RKO (cell line): ENCODE results near the gene NMS.
A peak's percentile ranks its signal among the peaks of the same experiment; 100 is the strongest.
"Not testable (repeated sequence)": the region's sequence is repeated elsewhere in the genome, so short reads cannot be mapped to it uniquely, and the experiment has no call there.

ENCODE experiments used
- DNase-seq: peaks from one replicate; pipeline ENCODE4 v3.0.0-alpha.2; 2016; ENCODE audit warnings: low spot score

Gene NMS

DNA sequence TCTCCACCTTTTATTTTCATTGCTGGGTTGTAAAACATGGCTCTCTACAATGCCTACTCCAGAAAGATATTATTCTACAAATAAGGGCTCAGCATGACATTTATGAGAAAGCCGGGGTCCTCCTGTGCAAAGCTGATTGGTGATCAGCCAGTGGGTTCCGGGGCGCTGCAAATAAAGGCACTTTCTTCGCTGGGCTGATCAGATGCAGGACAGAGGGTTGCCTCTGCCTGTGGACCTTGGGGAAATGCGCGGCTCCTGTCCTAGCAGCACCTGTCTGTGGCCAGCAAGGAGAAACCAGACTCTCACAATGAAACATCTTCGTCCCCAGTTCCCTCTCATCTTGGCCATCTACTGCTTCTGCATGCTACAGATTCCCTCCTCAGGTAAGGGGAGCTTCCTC, at the start of gene NMS:
NMS (plus strand) TSS at position 301 of the 400 bp plus-strand sequence; CDS start at position 308, 7 bp downstream.
- no peak for DNase-seq

DNA sequence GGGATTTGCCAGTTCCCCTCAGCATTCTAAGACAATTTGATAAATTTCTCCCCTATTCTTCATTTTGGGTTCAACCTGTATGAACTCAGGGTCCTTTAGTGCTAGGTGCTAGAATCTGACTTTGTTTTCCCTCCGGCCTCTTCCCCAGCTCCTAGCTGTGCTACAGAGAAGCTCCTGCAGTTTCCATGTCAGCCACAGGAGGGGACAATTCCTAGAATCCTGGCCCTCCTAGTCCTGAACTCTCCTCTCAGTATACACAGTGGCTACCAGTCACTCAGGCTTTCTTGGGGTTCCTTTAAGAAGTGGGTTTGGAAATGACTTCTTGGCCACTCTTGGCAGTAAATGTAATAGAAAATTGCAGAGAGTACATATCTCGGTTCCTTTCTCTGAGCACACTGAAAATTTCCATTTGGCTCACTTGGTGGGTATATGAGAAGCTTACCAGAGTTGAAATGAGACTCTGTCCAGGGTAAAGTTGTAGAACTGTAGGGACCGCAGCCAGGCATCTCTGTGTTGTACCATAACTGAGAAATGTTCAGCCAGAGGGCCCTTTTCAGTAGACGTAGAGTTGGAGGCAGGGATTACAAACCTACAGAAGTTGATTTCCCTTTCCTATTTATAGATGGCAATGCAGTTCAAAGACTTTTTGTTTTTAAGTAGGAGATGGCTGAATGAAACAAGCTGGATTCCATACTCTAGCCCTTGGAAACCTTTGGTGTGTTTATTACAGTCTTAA, 47.8 kb upstream of the NMS start:
- DNase-seq = peak; percentile 45

- DNase-seq = no peak
Measured at GRCh38 chr2:100423631-100424030, 46.7 kb upstream of the NMS start.

GRCh38 chr2:100424277-100424875, 45.9 kb upstream of the NMS start:
- no peak for DNase-seq

DNA sequence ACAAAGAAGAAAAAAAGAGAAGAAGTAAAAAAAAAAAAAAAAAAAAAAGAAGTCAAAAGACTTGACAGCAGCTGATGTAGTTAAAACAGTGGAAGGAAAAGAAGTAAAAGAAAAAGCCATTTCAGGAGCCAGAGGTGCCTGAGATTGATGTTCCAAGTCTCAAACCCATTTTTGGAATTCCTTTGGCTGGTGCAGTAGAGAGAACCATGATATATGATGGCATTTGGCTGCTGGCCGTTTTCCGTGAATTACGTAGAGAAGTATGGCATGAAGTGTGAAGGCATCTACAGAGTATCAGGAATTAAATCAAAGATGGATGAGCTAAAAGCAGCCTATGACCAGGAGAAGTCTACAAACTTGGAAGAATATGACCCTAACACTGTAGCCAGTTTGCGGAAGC, 45.2 kb upstream of the NMS start:
- DNase-seq = no peak

DNA sequence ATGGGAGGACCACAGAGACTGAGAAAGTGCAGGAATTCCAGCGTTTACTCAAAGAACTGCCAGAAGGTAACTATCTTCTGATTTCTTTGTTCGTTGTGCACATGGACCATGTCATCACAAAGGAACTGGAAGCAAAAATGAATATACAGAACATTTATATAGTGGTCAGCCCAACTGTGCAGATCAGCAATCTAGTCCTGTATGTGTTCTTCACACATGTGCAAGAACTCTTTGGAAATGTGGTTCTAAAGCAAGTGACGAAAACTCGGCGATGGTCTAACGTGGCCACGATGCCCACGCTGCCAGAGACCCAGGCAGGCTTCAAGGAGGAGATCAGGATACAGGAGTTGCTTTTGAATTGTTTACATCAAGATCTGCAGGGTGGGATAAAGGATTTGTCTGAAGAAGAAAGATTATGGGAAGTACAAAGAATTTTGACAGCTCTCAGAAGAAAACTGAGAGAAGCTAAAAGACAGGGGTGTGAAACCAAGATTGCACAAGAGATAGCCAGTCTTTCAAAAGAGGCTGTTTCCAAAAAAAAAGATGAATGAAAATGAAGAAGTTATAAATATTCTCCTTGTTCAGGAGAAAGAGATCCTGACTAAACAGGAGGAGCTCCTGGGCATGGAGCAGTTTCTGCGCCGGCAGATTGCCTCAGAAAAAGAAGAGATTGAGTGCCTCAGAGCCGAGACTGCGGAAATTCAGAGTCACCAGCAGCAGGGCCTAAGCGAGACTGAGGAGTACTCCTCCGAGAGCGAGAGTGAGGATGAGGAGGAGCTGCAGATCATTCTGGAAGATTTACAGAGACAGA, 44.5 kb upstream of the NMS start:
- no peak for DNase-seq

DNA sequence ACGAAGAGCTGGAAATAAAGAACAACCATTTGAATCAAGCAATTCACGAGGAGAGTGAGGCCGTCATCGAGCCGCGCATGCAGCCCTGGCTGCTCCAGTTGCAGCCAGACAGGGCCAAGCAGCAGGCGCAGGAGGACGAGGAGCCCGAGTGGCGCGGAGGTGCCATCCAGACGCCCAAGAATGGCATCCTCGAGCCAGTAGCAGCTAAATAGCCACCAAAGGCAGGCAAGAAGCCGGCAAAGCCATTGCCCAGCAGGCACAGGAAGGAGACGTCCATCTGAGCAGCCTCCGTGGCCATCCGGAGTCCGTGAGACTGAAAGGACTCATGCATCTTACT, 43.9 kb upstream of the NMS start:
- no peak for DNase-seq

DNA sequence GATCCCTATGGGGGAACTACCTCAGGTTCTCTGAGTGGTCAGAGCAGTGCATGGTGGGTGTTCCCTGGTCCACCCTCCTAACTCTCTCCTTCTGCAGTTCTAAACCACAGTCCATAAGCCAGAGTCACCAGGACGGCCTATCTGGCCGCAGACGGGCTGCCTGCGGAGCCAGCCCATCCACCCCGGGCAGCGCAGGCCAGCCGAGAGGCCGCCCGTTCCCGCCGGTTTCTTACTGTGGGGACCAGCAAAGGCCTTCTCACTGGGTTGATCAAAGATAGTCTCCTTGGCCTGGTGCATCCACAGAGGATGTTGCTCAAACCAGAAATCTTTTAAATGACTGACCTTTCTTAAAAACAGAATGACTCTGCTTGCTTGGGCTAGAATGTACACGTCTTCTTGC, 43.2 kb upstream of the NMS start:
- no peak for DNase-seq

DNA sequence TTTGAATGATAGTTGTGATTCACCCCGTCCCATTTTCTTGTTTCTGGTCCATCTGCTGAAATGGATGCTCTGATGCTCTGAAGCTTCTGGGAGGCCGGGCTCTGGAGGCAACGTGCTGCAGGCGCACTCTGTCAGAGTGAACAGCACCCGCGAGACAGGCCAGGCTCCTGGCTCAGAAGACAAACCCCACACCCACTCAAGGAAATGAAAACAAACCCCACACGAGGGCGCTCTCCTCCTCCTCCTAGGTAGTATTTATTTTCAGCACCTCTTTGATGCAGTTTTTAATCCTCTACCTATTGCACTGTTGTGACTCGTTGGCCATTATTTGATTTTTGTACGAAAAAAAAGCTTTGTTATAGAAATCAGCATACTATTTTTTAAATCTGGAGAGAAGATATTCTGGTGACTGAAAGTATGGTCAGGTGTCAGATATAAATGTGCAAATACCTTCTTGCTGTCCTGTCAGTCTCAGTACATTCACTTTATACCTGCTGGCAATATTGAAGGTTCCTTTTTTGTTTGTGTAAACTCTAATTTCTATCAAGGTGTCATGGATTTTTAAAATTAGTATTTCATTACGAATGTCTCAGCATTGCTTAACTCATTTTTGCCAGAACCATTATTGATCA, 42.5 kb upstream of the NMS start:
- peak; percentile 7 for DNase-seq

DNA sequence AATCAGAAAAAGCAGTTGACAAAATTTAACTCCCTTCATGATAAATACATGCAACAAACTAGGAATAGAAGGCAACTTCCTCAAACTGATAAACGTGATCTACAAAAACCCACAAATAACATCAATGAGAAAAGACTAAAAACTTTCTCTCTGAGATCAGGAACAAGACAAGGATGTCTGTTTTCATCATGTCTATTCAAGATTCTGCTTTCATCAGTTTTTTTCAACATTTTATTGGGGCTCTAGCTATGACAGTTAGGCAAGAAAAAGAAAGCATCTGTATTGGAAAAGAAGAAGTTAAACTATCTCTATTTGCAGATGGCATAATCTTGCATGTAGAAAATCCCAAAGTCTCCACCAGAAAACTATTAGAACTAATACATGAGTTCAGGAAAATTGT, 40.6 kb upstream of the NMS start:
- DNase-seq = no peak

- no peak for DNase-seq
Measured at GRCh38 chr2:100437751-100438150, 32.5 kb upstream of the NMS start.

GRCh38 chr2:100446696-100447095, 23.6 kb upstream of the NMS start:
- DNase-seq = peak; percentile 35

DNA sequence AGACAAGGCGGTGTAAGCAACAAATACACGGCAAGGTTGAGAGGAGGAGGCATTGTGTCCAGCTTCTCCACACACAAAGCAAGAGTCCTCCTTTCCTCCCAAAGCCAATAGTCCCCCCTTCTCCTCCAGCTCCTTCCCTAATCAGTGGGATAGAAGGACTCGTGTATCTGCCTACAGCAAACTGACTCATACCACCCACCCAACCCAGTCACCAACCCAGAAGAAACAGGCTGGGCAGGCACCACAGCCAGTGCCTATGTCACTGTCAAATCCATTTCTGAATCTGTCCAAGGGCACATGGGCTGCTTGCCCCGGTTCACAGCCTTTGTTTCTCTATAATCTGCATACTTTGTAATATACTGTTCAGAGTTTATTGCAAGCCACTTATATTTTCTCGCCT, 19.2 kb upstream of the NMS start:
- no peak for DNase-seq

GRCh38 chr2:100451734-100452133, 18.5 kb upstream of the NMS start:
- DNase-seq = no peak

- no peak for DNase-seq
Measured at GRCh38 chr2:100453853-100454252, 16.4 kb upstream of the NMS start.

GRCh38 chr2:100456357-100456756, 13.9 kb upstream of the NMS start:
- DNase-seq = not testable (repeated sequence)

GRCh38 chr2:100460904-100461530, 9.3 kb upstream of the NMS start:
- no peak for DNase-seq

DNA sequence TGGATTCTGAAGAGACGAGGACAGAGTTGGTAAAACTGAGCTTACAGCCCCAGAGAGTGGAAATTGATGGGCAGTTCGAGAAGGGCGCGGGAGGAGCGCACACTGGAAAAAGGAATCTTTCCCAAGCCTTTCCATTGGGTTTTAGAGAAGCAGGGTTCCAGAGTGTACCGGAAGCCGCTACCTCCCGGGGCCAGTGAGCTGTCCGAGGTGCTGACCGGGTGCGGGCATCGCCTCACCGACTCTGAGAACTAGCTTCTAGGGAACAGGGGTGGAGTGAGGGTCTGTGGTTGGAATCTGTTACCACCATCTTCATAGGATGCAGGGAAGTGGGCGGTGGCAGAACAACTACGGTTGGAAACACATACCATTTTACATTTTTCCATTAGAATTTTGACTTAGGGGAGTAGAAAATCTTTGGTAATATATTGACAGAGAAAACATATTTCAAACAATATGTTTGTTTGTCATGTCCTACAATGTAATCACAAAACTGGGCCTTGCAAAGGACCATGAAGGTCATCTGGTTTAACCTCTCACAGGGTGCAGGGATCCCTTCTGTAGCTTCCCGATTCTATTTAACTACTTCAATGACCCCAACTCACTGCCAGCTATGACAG, 724 bp downstream of the NMS start:
- DNase-seq = no peak

- DNase-seq = no peak
Measured at GRCh38 chr2:100476606-100477005, 6.3 kb downstream of the NMS start.

DNA sequence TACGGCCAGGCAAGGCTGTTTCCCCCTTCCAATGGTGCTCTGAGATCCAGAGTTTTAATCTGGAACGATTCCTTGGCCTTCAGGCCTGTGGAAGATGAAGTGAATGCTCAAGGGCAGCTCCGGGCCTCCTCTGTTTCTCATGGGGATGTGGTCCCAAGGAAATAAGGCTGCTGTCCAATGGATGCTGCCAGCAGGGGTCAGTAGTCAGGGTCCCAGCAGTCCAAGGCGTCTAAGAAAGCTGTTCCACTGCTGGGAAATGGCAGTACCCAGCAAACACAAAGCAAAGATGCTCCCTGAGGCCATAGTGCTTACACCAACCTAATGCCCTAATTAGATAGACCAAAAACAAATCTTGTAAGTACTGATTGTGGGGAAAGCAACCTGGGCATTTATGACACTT, 12.5 kb downstream of the NMS start:
- no peak for DNase-seq

DNA sequence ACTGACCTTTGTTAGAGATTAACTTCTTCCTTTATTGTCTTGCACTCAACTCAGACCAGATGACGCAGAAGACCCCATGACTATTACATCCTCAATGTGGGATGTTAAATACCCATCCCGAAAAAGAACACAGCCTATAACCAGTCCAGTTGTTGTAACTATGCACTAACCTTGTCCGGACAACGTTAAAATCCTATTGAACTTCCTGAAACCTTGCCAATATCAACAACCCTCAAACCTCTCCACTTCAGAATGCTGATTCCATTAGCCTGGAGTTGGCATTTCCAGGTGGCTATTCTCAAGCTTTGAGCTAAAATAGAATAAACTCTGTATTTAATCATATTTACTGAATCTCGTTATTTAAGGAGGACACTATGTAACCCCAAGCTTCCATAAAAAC, 13.6 kb downstream of the NMS start:
- no peak for DNase-seq

DNA sequence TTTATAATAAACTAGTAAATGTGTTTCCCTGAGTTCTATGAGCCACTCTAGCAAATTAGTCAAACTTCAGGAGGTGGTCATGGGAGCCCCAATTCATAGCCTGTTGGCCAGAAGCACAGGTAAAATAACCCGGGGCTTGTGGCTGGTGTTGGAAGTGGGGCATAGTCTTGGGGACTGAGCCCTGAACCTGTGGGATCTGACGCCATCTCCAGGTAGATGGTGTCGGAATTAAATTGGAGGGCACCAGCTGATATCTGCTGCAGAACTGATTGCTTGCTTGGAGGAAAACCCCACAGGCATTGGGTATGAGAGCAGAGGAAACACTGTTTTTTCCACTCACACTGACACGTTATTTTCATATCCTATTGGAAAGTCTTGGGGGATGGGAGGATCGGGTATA, 14.1 kb downstream of the NMS start:
- DNase-seq = no peak
